ENCODE measurements around the gene BEND5.

DNA sequence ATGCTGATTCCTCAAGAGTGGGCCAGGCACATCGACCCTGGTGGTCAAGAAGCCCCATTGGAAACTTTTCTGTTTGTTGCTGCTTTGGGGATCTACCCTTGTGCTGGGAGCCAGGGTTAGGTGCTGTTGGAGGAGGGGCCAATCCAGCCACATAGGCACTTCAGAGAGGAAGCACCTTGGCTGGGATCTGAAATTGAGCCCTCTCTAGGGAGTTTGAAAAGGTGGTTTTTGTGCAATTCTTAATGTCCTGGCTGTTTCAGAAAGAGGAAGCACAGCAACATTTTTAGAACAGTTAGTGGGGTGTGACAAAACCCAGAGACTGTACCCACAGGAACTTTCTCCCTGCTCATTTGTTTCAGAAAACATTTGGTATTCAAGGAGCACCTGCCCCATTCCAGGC lies 17.2 kb upstream of the BEND5 start:
- TF ChIP-seq, protein P1, sequence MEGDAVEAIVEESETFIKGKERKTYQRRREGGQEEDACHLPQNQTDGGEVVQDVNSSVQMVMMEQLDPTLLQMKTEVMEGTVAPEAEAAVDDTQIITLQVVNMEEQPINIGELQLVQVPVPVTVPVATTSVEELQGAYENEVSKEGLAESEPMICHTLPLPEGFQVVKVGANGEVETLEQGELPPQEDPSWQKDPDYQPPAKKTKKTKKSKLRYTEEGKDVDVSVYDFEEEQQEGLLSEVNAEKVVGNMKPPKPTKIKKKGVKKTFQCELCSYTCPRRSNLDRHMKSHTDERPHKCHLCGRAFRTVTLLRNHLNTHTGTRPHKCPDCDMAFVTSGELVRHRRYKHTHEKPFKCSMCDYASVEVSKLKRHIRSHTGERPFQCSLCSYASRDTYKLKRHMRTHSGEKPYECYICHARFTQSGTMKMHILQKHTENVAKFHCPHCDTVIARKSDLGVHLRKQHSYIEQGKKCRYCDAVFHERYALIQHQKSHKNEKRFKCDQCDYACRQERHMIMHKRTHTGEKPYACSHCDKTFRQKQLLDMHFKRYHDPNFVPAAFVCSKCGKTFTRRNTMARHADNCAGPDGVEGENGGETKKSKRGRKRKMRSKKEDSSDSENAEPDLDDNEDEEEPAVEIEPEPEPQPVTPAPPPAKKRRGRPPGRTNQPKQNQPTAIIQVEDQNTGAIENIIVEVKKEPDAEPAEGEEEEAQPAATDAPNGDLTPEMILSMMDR (conservative IDR thresholded peaks at IDR 0.05 in 1 of 2, IDR thresholded peaks at IDR 0.05 in 1 of 2; ENCODE audit: extremely low read depth in 1 of 2, insufficient read depth in 1 of 2, low read depth in 1 of 2, low read length in 2 of 2), result no peak
- no peak for TF ChIP-seq EZH2 (IDR thresholded peaks at IDR 0.05; ENCODE audit: borderline replicate concordance, low read length)

All from mammary epithelial cell (primary cell).